ENCODE measurements around the gene IFITM5.
A peak's percentile ranks its signal among the peaks of the same experiment; 100 is the strongest.
"Not testable (repeated sequence)": the region's sequence is repeated elsewhere in the genome, so short reads cannot be mapped to it uniquely, and the experiment has no call there.

IFITM5 gene

GRCh38 chr11:299081-299891 is at the start of gene IFITM5:
TSS of gene IFITM5 (minus strand) at chr11:299526. CDS start at chr11:299490, 36 bp downstream.
- peak within 1 kb of the TSS; percentile 25 to 64 for H3K4me3 Mint-ChIP-seq
- peak within 1 kb of the TSS in 1 of 2 donors; percentile 94 for H3K27ac Mint-ChIP-seq
- ATAC-seq (peak; percentile 3), DNase-seq (peak in 1 of 2 donors; percentile 52)
- H3K9me3 Mint-ChIP-seq = no peaks in the 10 kb centered on the region
- H3K27me3 Mint-ChIP-seq = peaks cover 19% of the 10 kb centered on the region
- H3K4me1 Mint-ChIP-seq = peaks cover 90% of the 10 kb centered on the region

DNA sequence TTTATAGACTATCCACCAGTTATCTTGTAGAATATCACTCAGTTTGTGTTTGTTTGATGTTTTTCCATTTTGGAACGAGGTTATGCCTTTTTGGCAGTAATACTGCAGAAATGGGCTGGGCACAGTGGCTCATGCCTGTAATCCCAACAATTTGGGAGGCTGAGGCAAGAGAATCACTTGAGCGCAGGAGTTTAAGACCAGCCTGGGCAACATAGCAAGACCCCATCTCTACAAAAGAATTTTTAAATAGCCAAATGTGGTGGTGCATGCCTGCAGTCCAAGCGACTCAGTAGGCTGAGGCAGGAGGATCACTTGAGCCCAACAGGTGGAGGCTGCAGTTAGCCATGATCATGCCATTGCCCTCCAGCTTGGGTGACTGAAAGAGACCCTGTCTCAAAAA is 47.2 kb upstream of the IFITM5 start:
- DNase-seq = no peak
- no peaks in the 10 kb centered on the region for H3K9me3 Mint-ChIP-seq

GRCh38 chr11:344836-345578 is 45.7 kb upstream of the IFITM5 start:
- DNase-seq = no peak
- Mint-ChIP-seq H3K27me3 (no peaks in the 10 kb centered on the region), H3K4me1 (peaks cover 30% of the 10 kb centered on the region), H3K27ac (peak overlapping the region in 1 of 2 donors; percentile 55), H3K4me3 (no peak overlapping the region), H3K9me3 (peaks cover 0 to 8% of the 10 kb centered on the region in 2 donors)
- no peak for ATAC-seq

More for the DNA sequence above, 47.2 kb upstream of the IFITM5 start:
- no peak for ATAC-seq
- Mint-ChIP-seq H3K4me3 (no peak overlapping the region), H3K4me1 (peaks cover 32% of the 10 kb centered on the region), H3K27ac (peak overlapping the region in 1 of 2 donors; percentile 71), H3K27me3 (no peaks in the 10 kb centered on the region)

DNA sequence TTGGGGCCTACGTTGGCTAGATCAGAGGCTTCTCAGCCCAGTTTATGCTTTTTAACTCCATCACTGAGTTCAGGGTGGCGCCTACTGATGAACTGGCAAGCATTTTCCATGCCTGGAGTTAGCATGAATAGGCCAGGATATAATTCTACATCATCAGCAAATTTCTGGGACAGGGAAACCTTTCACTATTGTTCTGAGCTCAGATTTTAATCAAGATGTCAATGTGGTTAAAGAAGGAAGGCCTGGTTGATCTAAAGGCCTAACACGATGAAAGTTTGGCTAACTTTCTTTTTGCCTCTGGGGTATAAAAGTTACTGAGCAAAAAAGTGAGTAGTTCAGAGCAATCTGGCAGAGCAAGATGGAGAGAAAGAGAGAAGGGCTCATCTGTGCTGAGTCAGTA is 43.0 kb upstream of the IFITM5 start:
- Mint-ChIP-seq H3K27me3 (no peaks in the 10 kb centered on the region), H3K4me1 (peaks cover 28% of the 10 kb centered on the region), H3K4me3 (no peak overlapping the region), H3K27ac (no peak overlapping the region), H3K9me3 (peaks cover 0 to 8% of the 10 kb centered on the region in 2 donors)
- DNase-seq = no peak
- no peak for ATAC-seq

DNA sequence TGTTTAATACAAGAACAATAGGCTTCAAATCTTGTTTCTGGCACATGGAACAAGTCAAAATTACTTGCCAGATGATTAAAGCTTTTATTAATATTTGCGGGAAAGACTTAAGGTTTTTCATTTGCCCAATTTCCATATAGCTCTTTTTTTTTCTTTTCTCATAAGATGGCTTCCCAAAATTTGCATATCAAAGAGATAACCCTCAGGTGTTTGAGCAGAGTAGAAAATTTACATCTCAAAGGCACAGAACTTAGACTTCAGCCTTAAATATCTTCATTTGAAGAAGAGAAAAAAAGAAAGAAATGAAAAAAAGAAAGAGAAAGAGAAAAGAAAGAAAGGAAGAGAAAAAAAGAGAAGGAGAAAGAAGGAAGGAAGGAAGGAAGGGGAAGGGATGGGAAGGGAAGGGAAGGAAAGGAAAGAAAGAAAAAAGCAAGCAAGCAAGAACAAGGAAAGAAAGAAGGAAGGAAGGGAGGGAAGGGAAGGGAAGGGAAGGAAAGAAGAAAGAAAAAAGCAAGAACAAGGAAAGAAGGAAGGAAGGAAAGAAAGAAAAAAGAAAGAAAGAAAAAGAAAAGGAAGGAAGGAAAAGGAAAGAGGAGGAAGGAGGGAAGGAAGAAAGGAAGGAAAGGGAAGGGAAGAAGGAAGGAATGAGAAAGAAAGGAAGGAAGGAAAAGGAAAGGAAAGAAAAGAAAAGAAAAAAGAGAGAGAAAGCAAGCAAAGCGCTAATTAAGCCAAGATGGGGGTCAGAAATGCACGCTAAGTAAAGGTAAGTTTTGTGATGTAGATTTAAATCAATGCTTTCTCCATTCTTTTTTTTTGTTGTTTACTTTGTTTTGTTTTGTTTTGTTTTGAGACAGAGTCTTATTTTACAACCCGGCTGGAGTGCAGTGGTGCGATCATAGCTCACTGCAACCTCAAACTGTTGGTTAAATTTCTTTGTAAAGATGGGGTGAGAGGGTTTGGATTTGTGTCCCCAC is 41.5 kb upstream of the IFITM5 start:
- Mint-ChIP-seq H3K4me1 (peaks cover 43% of the 10 kb centered on the region), H3K27ac (no peak overlapping the region), H3K27me3 (no peaks in the 10 kb centered on the region), H3K9me3 (peaks cover 0 to 8% of the 10 kb centered on the region in 2 donors), H3K4me3 (no peak overlapping the region)
- DNase-seq (no peak), ATAC-seq (no peak)

DNA sequence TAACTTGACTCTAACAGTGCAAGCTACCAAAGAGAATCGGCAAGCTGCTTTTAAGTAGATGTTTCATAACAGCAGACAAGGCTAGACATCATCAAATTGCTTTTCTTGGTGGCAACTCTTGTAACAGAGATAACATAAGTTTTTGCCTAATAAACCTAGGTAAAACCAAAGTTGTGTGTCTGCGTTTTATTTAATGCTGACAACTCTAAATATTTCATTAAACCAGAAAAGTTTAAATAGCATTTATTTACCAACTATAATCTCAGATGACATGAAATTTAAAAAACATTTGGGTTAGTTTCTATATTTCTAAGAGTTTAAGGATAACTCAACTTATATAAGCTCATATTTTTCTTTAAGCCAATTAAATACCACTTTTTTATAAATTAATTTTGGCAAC is 40.6 kb upstream of the IFITM5 start:
- peaks cover 50% of the 10 kb centered on the region for H3K4me1 Mint-ChIP-seq
- no peaks in the 10 kb centered on the region for H3K27me3 Mint-ChIP-seq
- H3K4me3 Mint-ChIP-seq = no peak overlapping the region
- peaks cover 0 to 8% of the 10 kb centered on the region in 2 donors for H3K9me3 Mint-ChIP-seq
- no peak for ATAC-seq
- no peak overlapping the region for H3K27ac Mint-ChIP-seq
- DNase-seq = no peak

- no peak for ATAC-seq
- Mint-ChIP-seq H3K9me3 (peaks cover 0 to 8% of the 10 kb centered on the region in 2 donors), H3K4me1 (peaks cover 59% of the 10 kb centered on the region)
Observed at GRCh38 chr11:337711-338110, 38.4 kb upstream of the IFITM5 start.

DNA sequence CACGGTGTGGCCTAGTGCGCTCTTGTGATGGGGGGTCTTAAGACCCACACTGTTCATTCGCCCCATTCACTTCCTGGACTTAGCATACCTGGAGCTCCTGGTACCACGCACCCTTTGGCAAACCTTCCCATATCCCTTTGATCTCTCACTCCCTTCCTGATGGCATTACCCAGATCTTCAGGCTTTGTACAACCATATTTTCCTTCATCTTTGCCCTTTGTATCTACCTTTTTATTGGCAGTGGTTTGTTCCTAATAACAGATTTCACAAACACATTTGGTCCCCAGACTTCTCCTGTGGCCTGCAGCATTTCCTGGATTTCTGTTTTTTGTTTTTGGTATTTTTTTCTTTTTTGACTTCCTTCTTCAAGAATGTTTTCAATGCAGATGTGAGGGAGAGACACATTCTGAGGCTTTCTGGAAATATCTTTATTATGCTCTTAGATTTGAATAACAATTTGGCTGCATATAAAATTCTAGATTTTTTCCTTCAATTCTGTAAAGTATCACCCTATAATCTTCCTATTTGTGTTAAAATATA is 37.4 kb upstream of the IFITM5 start:
- DNase-seq (no peak), ATAC-seq (no peak)
- Mint-ChIP-seq H3K9me3 (peaks cover 0 to 8% of the 10 kb centered on the region in 2 donors), H3K27ac (no peak overlapping the region), H3K4me1 (peaks cover 59% of the 10 kb centered on the region), H3K27me3 (no peaks in the 10 kb centered on the region), H3K4me3 (no peak overlapping the region)

More at GRCh38 chr11:337711-338110, 38.4 kb upstream of the IFITM5 start:
- DNase-seq = no peak
- Mint-ChIP-seq H3K27me3 (no peaks in the 10 kb centered on the region), H3K4me3 (no peak overlapping the region), H3K27ac (no peak overlapping the region)

DNA sequence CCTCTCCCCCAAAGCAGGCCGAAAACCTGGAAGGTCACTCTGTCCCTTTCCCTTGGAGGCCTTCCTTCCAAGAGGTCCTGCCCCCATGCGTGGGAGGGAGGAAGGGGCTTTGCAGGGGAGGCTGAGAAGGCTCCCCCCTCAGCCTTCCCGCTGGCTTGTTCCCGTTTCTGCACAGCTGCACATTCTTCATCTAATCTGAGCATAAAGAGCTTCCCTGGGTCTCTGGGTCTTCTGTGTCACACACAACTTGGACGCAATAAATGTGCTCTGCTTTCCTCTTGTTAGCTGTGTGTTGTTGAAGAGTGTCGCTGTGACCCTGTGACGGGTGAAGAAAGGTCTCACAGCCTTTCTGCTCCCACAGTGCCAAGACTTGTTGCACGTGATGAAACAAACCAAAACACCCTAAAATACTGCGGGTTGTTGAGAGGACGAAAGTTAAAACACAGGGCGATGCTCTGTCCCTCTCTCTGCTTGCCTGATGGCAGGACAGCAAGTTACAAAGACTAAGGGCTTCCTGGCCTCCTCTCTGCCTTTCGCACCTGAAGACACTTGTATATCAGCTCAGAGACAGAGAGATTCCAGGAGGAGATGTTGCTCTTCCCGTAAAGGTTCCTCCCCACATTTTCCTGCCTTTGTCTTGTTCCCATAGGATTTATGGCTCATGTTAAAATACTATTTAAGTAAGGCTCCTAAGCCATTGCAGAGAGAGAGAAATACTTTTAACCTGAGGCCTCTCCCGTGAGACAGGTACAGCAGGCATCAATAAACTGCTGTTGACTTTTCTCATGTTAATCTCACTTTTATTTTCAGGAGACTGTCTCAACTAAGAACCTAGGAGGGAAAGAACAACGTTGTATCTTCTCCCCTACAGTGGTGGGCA is 36.7 kb upstream of the IFITM5 start:
- Mint-ChIP-seq H3K9me3 (peaks cover 0 to 6% of the 10 kb centered on the region in 2 donors), H3K27ac (peak overlapping the region in 1 of 2 donors; percentile 20), H3K4me3 (no peak overlapping the region), H3K4me1 (peaks cover 59% of the 10 kb centered on the region), H3K27me3 (no peaks in the 10 kb centered on the region)
- no peak for ATAC-seq
- DNase-seq = no peak

GRCh38 chr11:334264-334994 is 35.1 kb upstream of the IFITM5 start:
- ATAC-seq = no peak
- peaks cover 68% of the 10 kb centered on the region for H3K4me1 Mint-ChIP-seq
- no peak overlapping the region for H3K27ac Mint-ChIP-seq
- H3K27me3 Mint-ChIP-seq = no peaks in the 10 kb centered on the region
- H3K4me3 Mint-ChIP-seq = no peak overlapping the region
- H3K9me3 Mint-ChIP-seq = no peaks in the 10 kb centered on the region
- peak in 1 of 2 donors; percentile 5 for DNase-seq

DNA sequence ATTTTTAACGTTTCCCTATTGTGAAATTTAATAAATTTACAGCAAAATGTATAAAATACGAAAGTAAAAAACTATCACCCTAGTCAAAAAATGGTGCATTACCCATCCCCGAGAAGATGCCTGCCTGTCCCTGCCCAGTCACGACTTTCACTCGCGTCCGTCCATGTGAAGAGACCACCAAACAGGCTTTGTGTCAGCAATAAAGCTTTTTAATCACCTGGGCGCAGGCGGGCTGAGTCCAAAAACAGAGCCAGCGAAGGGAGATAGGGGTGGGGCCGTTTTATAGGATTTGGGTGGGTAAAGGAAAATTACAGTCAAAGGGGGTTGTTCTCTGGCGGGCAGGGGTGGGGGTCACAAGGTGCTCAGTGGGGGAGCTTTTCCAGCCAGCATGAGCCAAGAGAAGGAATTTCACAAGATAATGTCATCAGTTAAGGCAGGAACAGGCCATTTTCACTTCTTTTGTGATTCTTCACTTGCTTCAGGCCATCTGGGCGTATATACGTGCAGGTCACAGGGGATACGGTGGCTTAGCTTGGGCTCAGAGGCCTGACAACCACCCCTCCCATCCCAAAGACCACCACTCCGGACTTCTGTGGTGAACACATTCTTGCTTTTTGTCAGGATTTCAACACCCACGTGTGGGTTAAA is 34.4 kb upstream of the IFITM5 start:
- H3K9me3 Mint-ChIP-seq, H3K27me3 Mint-ChIP-seq, H3K4me3 Mint-ChIP-seq, H3K27ac Mint-ChIP-seq, ATAC-seq: not testable (repeated sequence)
- H3K4me1 Mint-ChIP-seq = peaks cover 75% of the 10 kb centered on the region
- peak in 1 of 2 donors; percentile 2 for DNase-seq

- H3K27ac Mint-ChIP-seq = peak overlapping the region in 1 of 2 donors; percentile 67
- peaks cover 80% of the 10 kb centered on the region for H3K4me1 Mint-ChIP-seq
- ATAC-seq (no peak), DNase-seq (peak in 1 of 2 donors; percentile 4)
- no peaks in the 10 kb centered on the region for H3K9me3 Mint-ChIP-seq
- H3K4me3 Mint-ChIP-seq = peak overlapping the region in 1 of 2 donors; percentile 0
- H3K27me3 Mint-ChIP-seq = no peaks in the 10 kb centered on the region
Observed at GRCh38 chr11:332651-333480, 33.5 kb upstream of the IFITM5 start.

Measured in stimulated activated naive CD8-positive, alpha-beta T cell treated with anti-CD3 and anti-CD28 coated beads, Interleukin-15, amount 100 ng/mL, for 72 hours (primary cell).